GM21390 (cell line): Measurements from ENCODE around the gene CCDC57.
"Not testable (repeated sequence)": the region's sequence is repeated elsewhere in the genome, so short reads cannot be mapped to it uniquely, and the experiment has no call there.

Experiments
- ATAC-seq: cut with Tn5 transposase; IDR thresholded peaks from one replicate; pipeline ENCODE4 v1.9.1; 2021; ENCODE audit not compliant: unreplicated experiment

CCDC57 gene

GRCh38 chr17:82212331-82213250 lies at the start of gene CCDC57:
CCDC57 (minus strand) TSS chr17:82212842; CDS start chr17:82201944, 10,898 bp downstream.
- ATAC-seq = peak; percentile 56

DNA sequence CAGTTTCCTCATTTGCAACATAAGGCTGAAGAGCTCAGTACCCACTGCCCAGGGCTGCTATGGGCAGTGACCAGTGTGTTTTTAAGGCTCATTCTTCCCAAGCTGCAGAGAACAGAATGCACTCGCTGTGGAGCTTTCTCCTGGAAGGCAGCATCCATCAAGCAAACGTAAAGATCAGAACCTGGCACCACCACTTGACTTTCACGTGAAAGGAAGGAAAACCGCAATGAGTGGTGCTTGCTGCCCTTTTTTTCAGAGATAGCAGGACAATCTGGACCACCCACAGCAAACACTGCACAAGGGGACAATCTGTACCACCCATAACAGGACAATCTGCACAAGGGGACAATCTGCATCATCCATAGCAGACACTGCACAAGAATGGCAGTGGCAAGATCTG lies 49.7 kb upstream of the CCDC57 start:
- no peak for ATAC-seq

- not testable (repeated sequence) for ATAC-seq
These were observed 47.6 kb upstream of the CCDC57 start for GRCh38 chr17:82259972-82260961.

DNA sequence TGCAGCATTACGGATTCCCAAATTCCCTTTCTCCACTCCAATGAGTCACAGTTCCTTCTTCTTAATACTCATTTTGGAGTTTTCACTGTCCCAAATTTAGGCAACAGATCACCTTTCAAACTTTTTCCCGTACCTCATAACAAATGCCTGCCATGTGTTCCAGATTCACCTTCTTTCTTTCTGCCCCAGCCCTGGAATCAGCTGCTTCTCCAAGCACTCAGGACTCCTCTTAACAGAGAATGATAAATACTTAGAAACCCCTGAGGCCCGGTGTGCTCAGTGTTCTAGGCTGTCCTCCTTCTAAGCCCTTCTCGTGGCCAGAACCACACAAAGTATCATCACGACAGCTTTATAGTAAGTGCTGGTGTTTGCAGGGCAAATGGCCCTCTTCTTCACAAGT lies 45.9 kb upstream of the CCDC57 start:
- ATAC-seq = no peak

DNA sequence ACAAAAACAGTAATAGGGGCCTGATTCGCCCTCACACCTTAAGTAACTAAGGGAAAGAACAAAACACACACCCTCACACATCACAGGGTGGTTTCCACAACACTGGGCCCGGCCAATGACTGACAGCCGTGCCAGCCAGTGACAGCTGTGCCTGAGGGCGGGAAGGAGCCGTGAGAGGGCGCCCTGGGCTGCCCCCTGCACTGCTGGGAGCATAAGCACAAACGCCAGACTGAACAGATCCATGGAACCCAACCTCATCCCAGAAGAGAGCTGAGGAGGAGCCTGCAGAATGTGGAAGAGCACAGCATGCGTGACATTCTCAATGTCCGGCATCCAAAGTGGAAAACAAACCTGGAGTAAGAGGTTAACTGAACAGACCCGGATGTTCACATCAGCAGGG lies 44.8 kb upstream of the CCDC57 start:
- ATAC-seq = no peak

DNA sequence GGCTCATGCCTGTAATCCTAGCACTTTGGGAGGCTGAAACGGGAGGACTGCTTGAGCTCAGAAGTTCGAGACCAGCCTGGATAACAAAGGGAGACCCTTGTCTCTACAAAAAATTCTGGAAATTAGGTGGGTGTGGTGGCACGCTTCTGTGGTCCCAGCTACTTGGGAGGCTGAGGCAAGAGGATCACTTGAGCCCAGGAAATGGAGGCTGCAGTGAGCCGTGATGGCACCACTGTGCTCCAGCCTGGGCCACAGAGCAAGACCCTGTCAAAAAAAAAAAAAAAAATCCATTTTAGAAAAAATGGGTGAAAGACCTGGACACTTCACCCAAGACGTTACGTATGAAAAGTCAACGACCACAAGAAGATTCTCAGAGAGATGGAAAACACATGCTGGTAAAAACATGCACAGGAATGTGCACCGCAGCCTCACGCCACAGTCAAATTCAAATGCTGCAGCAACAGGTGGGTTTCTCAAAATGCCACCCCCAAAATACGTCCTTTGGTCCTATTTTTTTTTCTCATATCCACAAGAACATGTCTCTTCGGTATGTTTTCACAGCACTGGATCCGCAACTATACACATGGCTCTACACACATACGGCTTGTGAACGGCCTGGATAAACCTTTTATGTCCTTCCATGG lies 43.7 kb upstream of the CCDC57 start:
- no peak for ATAC-seq

DNA sequence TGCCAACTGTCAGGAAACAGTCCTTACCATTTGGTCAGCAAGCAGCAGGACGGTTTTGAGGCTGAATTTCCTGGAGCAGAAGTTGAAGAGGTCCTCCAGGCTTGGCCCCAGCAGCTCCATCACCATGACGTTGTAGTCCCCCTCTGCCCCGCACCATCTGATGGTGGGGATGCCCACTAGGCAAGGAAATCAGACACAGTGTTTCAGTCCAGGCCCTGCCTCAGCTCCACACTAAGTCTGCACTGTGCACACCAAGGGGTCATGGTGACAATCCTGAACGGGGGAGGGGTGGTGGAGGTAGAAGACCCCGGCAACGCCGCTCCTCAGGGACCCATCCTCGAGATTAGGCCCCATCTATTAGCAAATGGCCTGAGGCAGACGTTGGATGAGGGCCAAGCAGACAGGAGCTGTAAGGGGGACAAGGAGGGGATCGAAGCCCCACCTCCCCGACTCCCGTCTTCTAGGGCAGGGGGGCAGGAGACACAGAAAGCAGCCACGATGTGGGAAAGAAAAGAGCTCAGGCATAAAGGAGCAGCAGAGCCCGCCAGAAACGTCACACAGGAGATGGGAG lies 42.8 kb upstream of the CCDC57 start:
- no peak for ATAC-seq

- not testable (repeated sequence) for ATAC-seq
These were observed 42.1 kb upstream of the CCDC57 start for GRCh38 chr17:82254746-82255145.

DNA sequence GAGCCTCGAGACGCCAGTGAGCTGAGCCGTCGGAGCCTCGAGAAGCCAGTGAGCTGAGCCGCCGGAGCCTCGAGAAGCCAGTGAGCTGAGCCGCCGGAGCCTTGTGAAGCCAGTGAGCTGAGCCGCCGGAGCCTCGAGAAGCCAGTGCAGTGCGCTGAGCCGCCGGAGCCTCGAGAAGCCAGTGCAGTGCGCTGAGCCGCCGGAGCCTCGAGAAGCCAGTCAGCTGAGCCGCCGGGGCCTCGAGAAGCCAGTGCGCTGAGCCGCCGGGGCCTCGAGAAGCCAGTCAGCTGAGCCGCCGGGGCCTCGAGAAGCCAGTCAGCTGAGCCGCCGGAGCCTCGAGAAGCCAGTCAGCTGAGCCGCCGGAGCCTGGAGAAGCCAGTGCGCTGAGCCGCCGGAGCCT lies 41.5 kb upstream of the CCDC57 start:
- not testable (repeated sequence) for ATAC-seq

GRCh38 chr17:82253179-82253544 lies 40.5 kb upstream of the CCDC57 start:
- ATAC-seq = no peak

- no peak for ATAC-seq
These were observed 40.0 kb upstream of the CCDC57 start for GRCh38 chr17:82252511-82253178.

GRCh38 chr17:82250868-82251500 lies 38.3 kb upstream of the CCDC57 start:
- ATAC-seq = no peak

- no peak for ATAC-seq
These were observed 37.4 kb upstream of the CCDC57 start for GRCh38 chr17:82249896-82250581.

DNA sequence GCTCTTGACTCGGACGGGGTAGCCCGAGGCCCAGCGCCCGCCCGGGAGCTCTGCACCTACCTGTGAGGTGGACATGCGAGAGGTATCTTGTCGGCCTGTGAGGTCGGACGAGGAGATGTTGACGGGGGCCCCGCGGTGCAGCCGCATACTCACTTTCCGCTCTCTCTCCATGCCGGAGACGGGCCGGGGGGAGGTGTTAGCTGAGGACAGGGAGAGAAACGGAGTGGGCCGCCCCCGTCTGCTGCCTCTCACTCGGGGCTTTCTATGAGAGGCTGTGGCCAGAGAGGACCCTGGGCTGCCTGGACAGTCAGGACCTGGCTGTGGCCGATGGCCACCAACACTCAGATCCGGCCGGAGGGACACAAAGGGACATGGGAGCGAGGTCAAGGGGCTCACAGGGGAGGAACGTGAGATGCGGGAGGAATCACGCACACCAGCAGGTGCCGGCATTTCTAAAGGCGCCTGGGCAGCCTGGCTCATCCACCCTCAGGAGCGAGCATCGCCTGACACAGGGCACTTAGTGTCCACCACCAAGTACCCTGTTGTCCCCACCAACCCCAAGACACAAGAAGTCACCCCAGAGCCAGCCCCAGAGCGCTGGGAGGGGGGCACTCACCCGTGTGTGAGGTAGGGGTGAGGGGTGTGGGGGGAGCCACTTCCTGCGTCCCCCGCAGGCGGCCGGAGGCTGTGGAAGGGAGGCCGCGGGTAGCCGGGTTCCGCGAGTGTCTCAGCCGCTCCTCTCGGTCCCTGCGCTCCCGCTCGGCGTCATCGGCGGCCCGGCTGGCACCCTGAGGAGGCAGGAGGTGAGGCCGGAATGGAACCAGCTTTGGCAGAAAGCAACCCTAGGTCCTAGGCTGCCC lies 36.4 kb upstream of the CCDC57 start:
- ATAC-seq = no peak

DNA sequence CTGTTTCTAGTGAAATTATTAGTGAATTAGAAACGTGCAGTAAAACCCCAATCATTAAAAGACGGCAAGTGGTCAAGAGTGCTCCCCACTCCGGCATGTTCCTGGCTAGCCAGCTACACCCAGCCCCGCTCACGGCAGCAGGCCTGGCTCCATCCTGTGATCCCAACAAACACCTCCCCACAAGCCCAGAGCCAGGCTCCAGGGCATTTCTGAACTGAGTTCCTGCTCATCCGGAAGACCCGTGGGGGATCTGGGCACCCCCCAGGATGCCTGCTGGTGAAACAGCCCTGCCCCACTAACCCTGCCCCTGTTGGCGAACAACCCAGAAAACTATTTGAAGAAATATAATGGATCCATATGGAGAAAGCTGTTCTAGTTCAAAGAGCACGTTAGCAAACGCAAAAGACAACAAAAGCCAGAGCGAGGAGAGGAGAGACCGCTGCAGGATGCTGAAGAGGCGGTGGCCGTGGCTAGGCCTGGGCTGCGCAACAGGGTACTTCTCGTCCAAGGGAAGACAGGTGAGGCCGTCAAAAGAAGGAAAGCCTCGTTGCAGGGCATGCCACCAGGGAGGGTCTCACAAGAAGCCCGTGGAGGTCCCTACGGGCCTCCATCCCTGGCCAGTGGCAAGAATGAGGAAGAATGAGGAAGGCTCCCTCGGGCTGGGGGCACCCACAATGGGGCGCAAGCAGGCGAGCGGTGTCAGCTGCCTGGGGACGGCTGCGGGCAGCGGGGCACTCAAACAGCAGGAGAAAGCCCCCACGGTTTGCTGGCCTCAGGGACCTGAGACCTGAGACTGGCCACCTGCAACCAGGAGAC lies 35.4 kb upstream of the CCDC57 start:
- no peak for ATAC-seq

DNA sequence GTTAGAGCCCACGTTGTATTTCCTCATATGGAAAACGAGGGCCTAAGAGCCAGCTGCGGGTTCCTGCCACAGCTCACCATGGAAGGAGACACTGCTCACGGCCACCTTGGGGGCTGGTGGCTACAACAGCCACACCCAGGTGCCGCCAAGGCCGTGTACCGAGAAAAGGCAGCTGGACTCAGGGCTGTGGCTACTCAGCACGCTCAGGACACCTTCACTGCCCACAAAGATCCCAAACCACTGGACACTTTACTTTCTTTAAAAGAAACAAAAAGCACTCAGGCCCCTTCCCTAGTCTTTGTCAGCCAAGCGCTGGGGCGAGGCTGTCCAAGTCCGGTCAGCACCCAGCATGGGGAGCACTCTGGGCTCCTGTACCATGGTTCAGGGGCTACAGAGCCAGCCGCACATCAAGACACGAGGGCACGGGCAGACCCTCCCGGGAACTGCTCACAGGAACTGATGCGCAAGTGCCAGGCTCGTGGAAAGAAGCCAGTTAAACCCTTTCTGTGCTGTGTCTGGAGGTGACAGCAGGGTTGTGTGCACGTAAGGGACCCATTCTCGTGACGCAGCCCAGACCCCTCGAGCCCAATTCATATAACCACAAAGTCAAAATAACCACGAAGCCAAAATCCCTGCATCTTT lies 34.7 kb upstream of the CCDC57 start:
- ATAC-seq = no peak
